Right forelimb (tissue), 1 donor: ENCODE results near the gene ACTR3.

Source experiments
- DNase-seq: peaks from one replicate; pipeline ENCODE4 v3.0.0-alpha.2; 2018

Gene ACTR3

DNA sequence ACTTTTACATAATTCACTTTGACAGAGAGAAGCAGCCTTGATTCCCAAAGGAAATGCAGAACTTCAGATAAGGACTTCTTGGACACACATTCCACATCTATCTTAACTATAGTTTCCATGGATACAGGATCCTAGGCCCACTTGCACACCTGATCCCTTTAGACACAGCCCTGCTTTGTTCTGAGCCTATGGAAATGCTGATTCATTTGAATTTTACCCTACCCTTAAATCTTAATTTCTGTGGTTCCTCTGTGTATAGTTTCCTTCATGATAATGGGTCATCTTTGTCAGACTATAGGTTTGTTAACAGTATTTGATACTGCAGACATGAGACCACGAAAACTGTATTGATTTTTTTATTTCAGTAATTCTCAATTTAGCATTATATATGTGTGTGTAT lies 77.4 kb downstream of the ACTR3 start:
- no peak for DNase-seq

DNA sequence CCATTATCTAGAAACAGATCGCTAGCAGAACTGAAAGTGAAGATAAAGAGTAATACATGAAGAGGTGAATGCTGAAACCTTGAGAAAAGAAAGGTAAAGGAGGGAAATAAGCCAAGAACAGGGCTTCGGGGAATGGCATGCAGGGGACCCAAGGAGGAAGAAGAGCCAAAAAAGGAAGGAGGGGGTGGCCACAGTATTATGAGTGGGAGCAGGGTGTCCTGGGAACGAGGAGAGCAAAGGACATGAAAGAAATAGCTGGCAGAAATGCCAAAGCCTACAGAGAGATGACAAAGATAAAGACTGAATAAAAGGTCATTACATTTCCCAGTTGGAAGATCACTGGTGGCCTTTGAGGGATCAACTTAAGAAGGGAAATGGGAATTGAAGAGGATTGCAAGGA lies 82.9 kb downstream of the ACTR3 start:
- DNase-seq = no peak

DNA sequence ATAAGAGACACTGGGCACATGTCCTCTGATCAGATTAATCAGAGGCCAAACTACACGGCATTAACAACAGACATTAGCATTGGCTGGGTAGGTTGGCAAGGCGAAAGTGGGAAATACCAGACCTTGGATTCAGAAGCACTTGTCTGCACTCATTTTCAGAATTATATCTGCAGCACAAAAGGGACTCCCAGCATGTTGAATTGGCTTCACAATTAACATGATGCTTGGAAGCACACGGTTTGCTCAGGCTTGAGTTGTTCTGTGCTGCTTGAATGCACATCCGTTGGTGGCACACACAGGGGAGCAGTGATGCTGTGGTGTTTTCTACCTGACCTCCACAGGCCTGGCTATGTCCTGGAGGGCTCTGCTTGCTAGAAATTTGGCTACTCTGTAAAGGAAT lies 83.9 kb downstream of the ACTR3 start:
- no peak for DNase-seq

DNA sequence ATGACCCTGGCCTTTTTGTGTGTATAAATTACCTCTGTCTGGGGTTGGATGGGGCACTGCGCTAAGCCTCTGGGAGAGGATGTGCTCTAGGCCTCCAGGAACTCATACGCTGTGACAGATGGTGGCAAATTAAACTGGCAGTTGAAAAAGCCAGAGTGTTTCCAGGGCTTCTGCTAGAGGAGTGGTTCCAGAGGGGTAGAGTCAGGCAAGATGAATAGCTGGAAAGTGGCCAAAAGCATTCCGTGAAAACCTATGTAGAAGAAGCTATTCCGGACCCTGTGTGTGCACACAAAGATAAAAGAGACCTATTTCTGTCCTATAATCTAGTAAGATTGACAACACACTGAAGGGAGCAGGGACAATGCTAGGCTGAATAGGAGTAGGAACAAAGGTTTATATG lies 84.8 kb downstream of the ACTR3 start:
- no peak for DNase-seq

DNA sequence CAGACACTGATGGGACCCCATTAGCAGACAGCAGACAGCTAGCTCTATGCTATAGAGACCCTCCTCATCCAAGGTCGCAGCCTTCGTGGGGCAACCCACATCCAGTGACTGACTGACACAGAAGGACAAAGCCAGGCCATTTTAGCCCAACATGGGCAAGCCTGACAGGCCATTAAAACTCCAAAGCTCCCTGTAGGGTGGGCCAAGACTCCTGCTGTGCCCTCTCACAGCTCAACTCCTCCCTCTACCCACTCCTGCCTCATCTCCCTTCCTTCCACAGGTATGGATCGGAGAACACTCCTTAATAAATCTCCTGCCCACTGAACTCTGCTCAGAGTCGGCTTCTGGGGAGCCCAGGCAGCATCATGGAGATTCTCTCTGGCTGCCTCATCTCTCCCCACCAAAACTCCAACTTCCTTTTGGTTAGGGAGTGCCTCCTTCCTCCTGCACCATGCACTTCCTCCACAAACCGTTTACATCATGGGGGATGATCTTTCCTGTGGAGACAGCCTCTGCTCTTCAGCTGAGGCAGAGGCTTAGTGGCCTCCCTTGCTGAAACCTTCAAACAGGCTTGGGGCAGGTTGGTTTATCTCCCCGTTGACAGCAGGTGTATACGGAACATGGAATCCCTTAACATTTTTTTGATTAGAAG lies 86.5 kb downstream of the ACTR3 start:
- no peak for DNase-seq

DNA sequence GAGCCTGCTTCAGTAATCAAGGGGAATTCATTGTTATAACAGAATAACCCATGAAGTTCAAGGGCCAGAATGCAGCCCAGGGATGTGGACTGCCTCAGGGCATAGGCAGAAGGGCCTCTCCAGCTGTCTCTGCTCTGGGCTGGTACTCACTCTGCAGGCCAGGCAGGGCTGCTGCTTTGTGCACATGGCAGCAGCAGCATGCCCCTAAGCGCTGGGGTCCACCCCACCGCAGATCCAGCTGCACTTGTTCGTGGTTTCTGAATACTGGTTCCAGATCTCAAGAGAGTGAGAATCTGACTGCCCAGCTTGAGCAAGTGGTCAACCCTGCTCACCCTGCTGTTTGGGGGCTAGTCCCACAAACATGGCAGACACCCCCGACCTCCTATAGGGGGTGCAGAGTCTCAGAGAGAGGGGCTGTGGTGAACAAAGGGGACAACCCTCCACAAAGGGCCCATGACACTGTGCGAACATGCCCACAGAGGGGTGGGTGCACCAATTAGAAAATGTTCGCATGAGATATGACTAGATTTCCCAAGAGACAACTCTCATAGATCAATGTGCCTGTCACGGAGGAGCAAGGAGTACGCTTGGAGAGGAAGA lies 87.3 kb downstream of the ACTR3 start:
- DNase-seq = no peak

DNA sequence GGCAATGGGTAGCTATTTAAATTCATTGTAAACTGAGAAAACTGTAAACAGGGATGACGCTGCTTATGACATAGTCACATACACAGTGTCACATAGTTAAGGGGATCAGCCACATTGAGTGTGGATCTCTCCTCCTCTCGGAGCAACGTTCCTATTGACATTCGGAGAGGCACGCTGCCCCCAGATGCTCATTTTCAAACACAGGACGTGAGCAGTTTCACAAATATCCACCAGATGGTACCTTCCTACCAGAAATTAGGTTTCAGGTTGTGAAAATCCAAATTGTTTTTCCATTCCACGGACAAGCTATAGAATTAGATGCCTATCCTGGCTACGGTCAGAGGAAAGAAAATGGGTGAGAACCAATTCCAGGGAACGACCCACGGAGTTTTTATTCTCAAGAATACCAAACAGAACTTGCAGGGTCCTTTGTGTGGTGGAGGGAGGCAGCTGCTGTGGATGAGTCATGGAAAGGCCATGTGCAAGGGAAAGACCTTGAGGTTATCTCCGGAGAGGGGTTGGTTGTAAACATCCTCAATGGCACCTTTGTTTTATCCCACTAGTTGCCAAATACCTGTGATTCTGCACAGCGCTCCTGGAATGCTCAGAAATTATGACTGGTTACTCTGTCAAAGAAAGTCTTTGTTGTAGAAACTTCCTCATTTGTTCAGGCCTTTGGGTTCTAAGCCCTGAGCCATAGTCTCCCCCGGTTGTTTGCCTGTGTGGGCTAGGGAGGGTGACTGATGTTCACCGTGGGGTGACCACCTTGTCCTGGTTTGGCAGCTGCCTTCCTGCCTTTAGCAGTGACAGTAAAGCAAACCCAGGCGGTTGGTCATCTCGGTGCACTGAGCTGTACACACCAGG lies 88.0 kb downstream of the ACTR3 start:
- peak; percentile 57 for DNase-seq

DNA sequence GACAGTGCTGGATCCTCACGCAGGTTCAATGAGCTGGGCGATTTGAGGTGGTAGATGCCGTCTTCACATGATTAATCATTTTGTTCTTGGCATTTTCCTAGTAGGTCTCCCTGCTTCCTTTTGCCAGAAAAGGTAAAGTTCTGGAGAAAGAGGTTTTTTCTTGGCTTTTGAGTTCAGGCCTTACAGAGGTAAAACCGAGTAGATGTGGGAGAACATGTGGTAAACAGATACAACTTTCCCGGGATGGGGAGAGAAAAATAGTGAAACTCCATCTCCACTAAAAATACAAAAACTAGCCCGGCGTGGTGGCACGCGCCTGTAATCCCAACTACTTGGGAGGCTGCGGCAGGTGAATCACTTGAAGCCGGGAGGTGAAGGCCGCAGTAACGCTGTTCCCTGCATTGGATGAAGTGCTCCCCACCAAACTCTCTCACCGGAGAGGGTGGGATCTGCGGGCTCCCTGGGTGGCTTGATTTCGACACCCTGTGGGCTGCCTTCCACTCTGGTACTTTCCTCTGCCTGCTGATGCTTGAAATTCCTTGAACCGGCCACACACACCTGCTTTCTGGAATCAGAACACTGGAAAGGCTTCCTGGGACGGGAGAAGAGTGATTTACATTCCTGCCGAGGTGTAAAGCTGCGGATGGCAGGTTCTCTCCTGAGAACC lies 88.8 kb downstream of the ACTR3 start:
- DNase-seq = no peak

DNA sequence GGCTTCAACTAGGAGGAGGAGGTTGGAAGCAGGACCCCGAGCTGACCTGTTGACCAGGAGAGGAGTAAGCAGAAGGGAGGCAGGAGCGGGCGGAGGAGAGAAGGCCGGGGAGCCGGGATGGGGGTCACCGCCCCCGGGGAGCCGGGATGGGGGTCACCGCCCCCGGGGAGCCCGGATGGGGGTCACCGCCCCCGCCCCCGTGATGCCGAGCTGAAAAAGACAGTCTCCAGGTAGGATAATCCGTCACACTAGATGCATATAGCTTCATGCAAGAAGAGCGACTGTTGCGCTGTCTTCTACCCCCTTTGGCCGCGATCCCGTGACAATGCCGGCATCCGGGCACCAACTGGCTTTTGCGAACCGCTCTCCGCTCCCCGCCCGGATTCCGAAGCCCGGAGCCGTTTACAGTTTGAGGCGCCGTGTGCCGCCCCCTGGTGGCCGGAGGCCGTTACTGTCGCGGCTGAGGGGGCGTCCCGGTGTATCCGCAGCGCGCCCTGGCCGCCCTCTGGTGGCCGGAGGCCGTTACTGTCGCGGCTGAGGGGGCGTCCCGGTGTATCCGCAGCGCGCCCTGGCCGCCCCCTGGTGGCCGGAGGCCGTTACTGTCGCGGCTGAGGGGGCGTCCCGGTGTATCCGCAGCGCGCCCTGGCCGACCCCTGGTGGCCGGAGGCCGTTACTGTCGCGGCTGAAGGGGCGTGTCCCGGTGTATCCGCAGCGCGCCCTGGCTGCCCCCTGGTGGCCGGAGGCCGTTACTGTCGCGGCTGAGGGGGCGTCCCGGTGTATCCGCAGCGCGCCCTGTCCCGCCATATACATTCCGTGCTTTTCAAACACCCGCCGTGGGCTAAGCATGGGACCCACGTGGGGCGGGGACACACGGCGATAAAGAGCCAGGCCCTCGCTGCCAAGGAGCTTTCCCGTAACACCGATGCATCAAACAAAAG lies 89.6 kb downstream of the ACTR3 start:
- DNase-seq = no peak

DNA sequence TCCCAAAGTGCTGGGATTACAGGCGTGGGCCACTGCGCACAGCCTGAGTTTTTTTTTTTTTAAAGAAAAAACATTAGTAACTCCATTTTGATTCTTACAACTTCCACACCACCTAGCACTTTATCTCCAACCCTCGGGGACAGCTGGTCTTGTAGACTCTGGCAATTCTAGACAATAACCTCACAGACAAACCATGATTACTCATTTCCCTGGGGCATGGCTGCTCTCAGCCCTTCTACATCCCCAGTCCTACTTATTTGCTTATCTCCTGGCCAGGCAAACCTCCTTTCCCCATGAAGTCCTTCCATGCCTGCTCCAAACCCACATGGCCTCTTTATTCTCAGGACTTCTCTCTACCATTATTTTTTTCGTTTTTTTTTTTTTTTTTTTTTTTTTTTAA lies 91.1 kb downstream of the ACTR3 start:
- no peak for DNase-seq

DNA sequence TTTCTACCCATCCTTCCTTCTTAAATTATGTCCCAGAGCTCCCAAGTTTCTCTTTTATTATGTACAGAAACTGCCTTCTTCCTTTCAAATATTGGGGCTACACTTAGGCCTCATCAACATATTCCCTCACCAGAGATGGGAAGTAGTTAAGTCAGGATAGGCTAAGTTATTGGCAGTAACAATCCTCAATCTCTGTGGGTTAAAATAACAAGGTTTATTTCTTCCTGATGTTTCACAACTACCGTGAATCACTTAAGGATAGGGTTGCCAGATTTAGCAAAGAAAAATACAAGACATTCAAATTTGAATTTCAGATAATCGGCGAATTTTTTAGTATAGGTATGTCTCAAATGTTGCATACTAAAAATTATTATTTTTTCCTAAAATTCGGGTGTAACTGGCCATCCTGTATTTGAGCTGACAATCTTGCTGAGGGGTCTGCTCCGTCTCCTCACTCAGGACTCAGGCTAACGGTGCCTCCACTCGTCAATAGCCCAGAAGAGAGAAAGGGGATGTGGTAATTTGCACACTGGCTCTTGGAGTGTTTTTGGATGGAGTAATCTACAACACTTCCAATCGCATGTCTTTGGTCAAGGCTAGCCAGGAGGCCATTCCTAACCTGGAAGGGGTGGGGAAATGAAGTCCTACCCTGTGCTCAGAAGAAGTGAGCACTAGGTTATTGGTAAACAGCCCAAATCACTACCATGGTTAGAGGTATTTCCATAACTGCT lies 91.7 kb downstream of the ACTR3 start:
- no peak for DNase-seq

DNA sequence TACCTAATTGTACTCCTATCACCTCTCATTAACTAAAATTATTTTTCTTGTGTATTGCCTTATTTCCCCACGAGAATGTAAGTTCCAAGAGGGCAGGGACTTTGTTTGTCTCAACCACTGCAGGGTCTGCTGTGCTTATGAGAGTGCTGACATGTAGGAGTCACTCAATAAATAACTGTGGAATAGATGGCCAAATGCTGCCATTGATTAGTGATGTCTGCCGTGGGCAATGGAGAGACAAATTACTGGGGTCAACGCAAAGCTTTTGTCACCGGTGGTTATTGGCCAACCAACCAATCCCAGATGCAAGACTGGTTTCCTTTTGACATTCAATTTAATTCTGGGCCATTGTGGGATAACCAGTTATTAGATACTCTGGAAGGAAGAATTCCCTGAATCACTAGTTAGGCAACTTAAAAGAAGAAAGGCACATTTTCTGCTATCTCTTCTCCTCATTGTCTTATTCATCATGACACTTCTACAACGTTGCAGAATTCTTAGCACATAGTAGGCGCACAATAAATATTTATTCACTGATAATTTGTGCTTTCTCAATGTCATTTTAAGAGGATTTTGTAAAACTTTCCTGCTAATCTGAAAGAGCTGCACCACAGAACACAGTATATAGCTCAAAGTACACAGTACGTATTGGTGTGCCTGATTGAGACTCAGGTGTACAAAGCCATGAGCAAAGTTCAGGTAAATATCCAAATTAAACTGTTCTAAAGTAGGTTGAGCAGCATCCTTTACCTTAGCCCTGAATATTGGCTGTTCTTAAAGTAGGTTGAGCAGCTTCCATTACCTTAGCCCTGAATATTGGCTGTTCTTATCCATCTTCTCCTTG lies 95.9 kb downstream of the ACTR3 start:
- no peak for DNase-seq

DNA sequence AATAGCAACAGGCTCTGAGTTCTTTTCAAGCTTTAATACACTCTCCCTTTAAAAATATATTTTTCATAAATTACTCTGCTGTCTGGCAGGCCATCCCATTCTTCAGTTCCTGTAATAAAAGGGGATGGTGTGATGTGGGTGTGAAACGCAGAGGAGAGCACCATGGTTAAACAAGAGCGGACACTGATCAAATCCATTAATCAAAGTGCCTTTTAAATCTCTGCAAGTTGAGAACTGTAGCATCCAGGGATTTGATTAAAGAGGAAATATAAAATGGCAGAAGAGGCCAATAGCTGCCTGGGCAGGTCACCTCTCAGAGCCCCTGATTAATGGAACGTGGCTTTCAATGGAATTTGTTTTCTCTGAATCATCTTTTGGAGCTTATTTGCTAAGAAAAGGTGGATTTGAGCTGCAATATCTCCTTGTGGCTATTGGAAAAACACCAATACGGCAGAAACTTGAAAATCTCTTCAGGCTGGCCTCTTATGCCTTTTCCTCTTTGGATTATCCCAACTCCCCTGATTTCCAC lies 96.9 kb downstream of the ACTR3 start:
- no peak for DNase-seq

DNA sequence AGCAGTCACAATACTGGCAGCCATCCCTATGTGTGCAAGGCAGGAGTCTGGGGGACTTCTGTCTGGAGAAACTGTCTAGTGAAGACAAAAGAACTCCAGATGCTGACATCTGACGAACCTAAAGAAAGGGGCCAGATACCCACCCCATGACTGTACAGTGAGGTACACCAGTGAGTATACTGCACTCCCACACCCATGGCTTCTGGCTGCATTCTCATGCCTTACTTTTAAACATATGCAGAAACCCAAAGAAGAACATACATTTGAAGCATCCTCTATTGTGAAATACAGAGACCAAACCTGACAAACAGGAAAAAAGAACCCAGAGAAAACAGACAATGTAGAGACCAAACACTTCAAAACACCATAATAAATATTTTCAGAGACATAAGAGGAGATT lies 102.2 kb downstream of the ACTR3 start:
- DNase-seq = no peak

DNA sequence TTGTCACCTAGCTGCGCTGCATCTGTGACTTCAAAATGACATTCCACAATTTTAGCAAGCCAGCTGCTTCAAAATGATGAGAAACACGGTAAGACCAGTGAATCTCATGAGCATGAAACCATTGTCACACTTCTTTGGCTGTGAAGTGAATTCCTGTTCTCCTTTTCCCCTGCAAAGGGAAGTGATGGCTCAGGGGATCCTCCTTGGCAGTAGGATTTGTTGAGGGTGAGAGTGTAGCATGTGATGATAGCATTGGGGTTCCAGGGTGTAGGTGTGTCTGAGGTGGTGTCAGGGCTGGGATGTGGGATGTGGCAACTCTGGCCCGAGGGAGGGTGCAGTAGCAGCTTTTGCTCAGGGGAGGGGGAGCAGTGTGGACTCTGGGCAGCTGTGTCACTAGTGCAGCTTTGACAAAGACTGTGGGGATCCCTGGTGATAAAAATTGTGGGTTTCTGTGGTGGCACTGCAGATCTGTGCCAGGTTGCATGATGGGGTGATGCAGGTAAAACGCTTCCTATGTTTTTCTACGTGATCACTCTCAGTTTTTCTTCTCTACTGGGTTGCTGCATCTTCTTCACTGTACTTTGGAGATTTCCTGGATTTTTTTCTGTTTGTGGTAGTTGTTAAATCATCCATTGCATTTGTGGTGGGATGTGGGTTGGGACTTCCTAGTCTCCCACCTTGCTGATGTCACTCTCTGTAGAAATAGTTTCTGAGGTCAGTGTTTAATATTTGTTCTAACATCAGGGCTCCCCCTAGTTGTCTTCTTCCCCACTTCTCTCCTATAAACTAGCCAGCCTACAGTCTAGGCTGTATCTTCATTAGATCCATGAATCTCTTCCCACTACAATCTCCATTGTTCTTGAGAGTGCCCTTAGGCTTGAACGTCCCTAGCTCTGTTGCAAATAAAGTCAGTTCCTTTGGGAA lies 107.0 kb downstream of the ACTR3 start:
- DNase-seq = no peak

DNA sequence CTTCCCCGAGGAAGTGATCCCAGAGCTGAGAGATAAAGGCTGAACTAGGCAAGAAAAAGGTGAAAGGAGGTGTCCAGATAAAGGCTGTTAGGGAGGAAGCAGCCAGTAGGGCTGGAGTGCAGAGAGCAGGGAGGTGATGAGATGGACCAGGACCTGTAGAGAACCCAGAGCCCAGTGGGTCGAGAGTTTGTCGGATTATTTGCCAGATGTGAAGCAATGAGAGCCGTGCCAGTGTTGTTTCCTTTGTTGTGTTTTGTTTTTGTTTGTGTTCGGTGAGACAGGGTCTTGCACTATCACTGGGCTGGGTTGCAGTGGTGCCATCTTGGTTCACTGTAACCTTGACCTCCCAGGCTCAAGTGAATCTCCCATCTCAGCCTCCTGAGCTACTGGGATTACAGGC lies 111.3 kb downstream of the ACTR3 start:
- no peak for DNase-seq

DNA sequence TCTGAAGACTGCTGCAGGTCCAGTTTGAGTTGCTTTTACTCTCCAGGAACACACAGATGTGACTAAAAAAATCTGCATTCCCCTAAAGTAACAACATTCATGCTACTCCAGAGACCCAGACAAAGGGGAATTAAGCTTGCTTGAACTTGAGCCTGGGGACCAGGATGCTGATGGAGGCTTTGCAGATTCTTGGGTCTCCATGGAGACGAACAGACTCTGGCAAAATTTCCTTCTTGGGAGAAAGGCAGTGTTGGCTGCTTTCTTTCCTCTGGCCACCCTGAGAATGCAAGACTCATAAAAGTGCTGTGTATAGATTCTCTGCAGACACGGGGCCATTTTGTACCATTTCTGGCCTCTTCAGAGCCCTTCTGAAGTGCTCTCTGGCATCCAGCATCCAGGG lies 112.0 kb downstream of the ACTR3 start:
- no peak for DNase-seq

DNA sequence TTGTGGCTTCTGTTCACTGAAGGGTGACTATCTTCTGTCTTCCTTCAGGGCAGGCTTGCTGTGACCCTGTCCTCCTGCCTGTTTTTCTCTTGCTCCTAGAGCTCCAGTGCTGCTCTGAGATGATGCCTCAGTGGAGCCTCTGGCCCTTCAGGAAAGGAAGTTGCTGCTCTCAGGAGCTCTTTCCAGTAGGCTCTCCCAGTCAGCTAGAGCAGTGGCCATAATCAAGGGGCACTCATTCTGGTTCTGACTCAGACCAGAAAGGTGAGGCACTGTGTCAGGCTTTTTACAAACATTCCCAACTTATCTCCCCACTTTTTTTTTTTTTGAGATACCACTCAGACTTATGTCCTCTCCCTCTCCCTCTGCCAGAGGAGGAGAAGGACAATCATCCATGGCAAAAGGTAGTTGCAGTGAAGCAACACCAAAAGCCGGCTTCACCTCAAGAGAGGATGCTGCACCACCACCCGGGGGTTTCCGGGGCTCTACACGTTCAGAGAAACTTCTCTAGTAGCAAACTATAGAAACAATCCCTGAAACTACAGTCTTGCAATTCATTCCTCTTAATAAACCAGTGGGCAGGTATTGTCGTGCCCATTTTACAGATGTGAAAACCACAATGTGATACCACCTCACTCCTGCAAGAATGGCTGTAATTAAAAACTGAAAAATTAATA lies 115.4 kb downstream of the ACTR3 start:
- DNase-seq = no peak

DNA sequence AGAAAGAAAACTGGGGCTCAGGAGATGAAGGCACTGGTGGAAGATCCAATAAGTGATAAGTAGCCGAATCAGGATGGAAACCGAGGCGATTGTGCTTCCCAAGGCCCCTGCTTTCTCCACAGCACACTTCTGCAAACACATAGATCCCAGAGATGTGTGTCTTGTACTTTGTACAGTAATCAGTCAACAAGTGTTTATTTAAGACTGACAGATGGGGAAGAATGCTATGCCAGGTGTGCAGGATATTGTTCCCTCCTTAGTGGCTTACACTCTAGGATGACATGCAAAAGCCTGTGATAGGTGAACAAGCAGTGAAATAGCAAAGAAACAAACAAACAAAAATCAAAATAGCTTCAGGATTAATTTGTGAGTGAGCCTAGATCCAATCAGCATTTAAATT lies 116.6 kb downstream of the ACTR3 start:
- DNase-seq = no peak
